NCI-H2171 treated with DMSO at 0.1 percent for 48 hours (cell line): Measurements from ENCODE around the gene SGSM2.

Source experiments
- DNase-seq: peaks from one replicate; lab custom pipeline; 2025; lab: John Stamatoyannopoulos, UW

The SGSM2 gene

GRCh38 chr17:2399572-2400473 lies 62.5 kb downstream of the SGSM2 start:
- peak; percentile 94 for DNase-seq

- peak; percentile 41 for DNase-seq
These were observed 63.2 kb downstream of the SGSM2 start for GRCh38 chr17:2400474-2400866.

- peak; percentile 94 for DNase-seq
These were observed 63.6 kb downstream of the SGSM2 start, which contains the start of gene MNT for GRCh38 chr17:2400877-2401425. Gene MNT (minus strand): TSS chr17:2401060. CDS start chr17:2400712, 348 bp downstream.

GRCh38 chr17:2401426-2402221 lies 64.3 kb downstream of the SGSM2 start:
- peak; percentile 99 for DNase-seq

- DNase-seq, result no peak
These were observed 65.2 kb downstream of the SGSM2 start for GRCh38 chr17:2402544-2402943.

GRCh38 chr17:2403044-2403443 lies 65.7 kb downstream of the SGSM2 start:
- DNase-seq, result no peak

- DNase-seq, result no peak
These were observed 68.1 kb downstream of the SGSM2 start for GRCh38 chr17:2405247-2405926.

- DNase-seq, result no peak
These were observed 69.1 kb downstream of the SGSM2 start for GRCh38 chr17:2406271-2406902.

GRCh38 chr17:2406903-2407790 lies 69.8 kb downstream of the SGSM2 start:
- DNase-seq, result no peak

GRCh38 chr17:2410951-2411350 lies 73.7 kb downstream of the SGSM2 start:
- no peak for DNase-seq

- peak; percentile 82 for DNase-seq
These were observed 75.3 kb downstream of the SGSM2 start for GRCh38 chr17:2412561-2413021.

- no peak for DNase-seq
These were observed 77.3 kb downstream of the SGSM2 start for GRCh38 chr17:2414446-2415064.

GRCh38 chr17:2415081-2415480 lies 77.8 kb downstream of the SGSM2 start:
- DNase-seq, result no peak

GRCh38 chr17:2416010-2416734 lies 78.9 kb downstream of the SGSM2 start:
- peak; percentile 88 for DNase-seq

GRCh38 chr17:2418572-2418971 lies 81.3 kb downstream of the SGSM2 start:
- no peak for DNase-seq

- no peak for DNase-seq
These were observed 82.2 kb downstream of the SGSM2 start for GRCh38 chr17:2419486-2419885.

- no peak for DNase-seq
These were observed 82.9 kb downstream of the SGSM2 start for GRCh38 chr17:2420176-2420575.

GRCh38 chr17:2421315-2422147 lies 84.2 kb downstream of the SGSM2 start:
- DNase-seq, result peak; percentile 50
